Type B pancreatic cell (in vitro differentiated cells): ENCODE data around the gene NUDT4. TPM values are rescaled to one million over a fixed set of nuclear protein-coding genes. Genes with fewer than 3 reads are reported as not detected.

Source experiments
- DNase-seq: peaks from one replicate; pipeline ENCODE4 v3.0.0; 2021; ENCODE audit warnings: mixed read lengths; ENCODE audit not compliant: unreplicated experiment; ENCODE audit errors: extremely low spot score
- H3K27ac Mint-ChIP-seq: 2 replicates; pipeline ENCODE4 v1.8.0; 2021; ENCODE audit warnings: mild to moderate bottlenecking, mixed read lengths
- H3K27me3 Mint-ChIP-seq: 2 replicates; pipeline ENCODE4 v1.8.0; 2021; ENCODE audit warnings: mixed read lengths
- H3K36me3 Mint-ChIP-seq: 2 replicates; pipeline ENCODE4 v1.8.0; 2021; ENCODE audit warnings: mixed read lengths
- H3K4me1 Mint-ChIP-seq: one replicate; pipeline ENCODE4 v1.8.0; 2021; ENCODE audit warnings: mixed read lengths; ENCODE audit not compliant: unreplicated experiment
- H3K4me3 Mint-ChIP-seq: 2 replicates; pipeline ENCODE4 v1.8.0; 2021; ENCODE audit warnings: mild to moderate bottlenecking, mixed read lengths
- H3K9me3 Mint-ChIP-seq: 2 replicates; pipeline ENCODE4 v1.8.0; 2021; ENCODE audit warnings: mixed read lengths
- CTCF ChIP-seq: fragments of 200-600 bp; sonication (generic); conservative IDR thresholded peaks from 2 replicates; pipeline ENCODE4 v1.5.0; 2021; ENCODE audit warnings: antibody characterized with exemption, mild to moderate bottlenecking
- total RNA-seq: library from RNA; stranded (reverse); gene quantifications from 2 replicates; pipeline ENCODE4 v1.2.1, GENCODE V29; 2021; ENCODE audit warnings: low replicate concordance

NUDT4 gene
- total RNA-seq, 1 donor from 2014 or later, result 89.8 TPM

- Mint-ChIP-seq H3K27ac (no peak overlapping the region), H3K36me3 (peaks cover 40% of the 10 kb centered on the region), H3K4me1 (peaks cover 11% of the 10 kb centered on the region), H3K27me3 (no peaks in the 10 kb centered on the region), H3K9me3 (no peaks in the 10 kb centered on the region), H3K4me3 (no peak overlapping the region)
- no peak for DNase-seq
- TF ChIP-seq CTCF, result no peak
These were observed 24.9 kb downstream of the NUDT4 start for GRCh38 chr12:93402333-93403311.

- DNase-seq, result no peak
- Mint-ChIP-seq H3K4me1 (peaks cover 11% of the 10 kb centered on the region), H3K4me3 (no peak overlapping the region), H3K27ac (peak overlapping the region; percentile 5), H3K27me3 (no peaks in the 10 kb centered on the region), H3K36me3 (peaks cover 33% of the 10 kb centered on the region), H3K9me3 (no peaks in the 10 kb centered on the region)
- TF ChIP-seq CTCF, result no peak
These were observed 26.5 kb downstream of the NUDT4 start for GRCh38 chr12:93403988-93404803.

- peaks cover 34% of the 10 kb centered on the region for H3K36me3 Mint-ChIP-seq
These were observed 27.5 kb downstream of the NUDT4 start for GRCh38 chr12:93404961-93405849.

GRCh38 chr12:93407054-93407962 is 29.6 kb downstream of the NUDT4 start:
- TF ChIP-seq CTCF, result no peak
- Mint-ChIP-seq H3K27ac (peak overlapping the region; percentile 42), H3K9me3 (peaks cover 3% of the 10 kb centered on the region), H3K36me3 (peaks cover 45% of the 10 kb centered on the region), H3K27me3 (no peaks in the 10 kb centered on the region), H3K4me1 (peaks cover 24% of the 10 kb centered on the region), H3K4me3 (no peak overlapping the region)
- no peak for DNase-seq

More at GRCh38 chr12:93404961-93405849, 27.5 kb downstream of the NUDT4 start:
- H3K4me1 Mint-ChIP-seq, result peaks cover 11% of the 10 kb centered on the region
- H3K27ac Mint-ChIP-seq, result peak overlapping the region; percentile 78
- TF ChIP-seq CTCF, result no peak
- DNase-seq, result no peak
- peak overlapping the region; percentile 40 for H3K4me3 Mint-ChIP-seq
- H3K27me3 Mint-ChIP-seq, result no peaks in the 10 kb centered on the region
- H3K9me3 Mint-ChIP-seq, result no peaks in the 10 kb centered on the region
